AG08396 (cell line): Measurements from ENCODE around the gene CALD1.

ENCODE experiments used
- DNase-seq: peaks from one replicate; pipeline ENCODE4 v3.0.0; 2012; ENCODE audit warnings: low spot score, mixed read lengths

CALD1 gene

GRCh38 chr7:134859783-134860182 lies 80.3 kb downstream of the CALD1 start:
- DNase-seq, result no peak

- DNase-seq, result no peak
These were observed 85.8 kb downstream of the CALD1 start for GRCh38 chr7:134865001-134865845.

GRCh38 chr7:134866617-134867016 lies 87.2 kb downstream of the CALD1 start:
- no peak for DNase-seq

GRCh38 chr7:134870156-134870555 lies 90.7 kb downstream of the CALD1 start:
- no peak for DNase-seq

GRCh38 chr7:134870781-134871180 lies 91.3 kb downstream of the CALD1 start:
- DNase-seq, result no peak

- DNase-seq, result no peak
These were observed 93.8 kb downstream of the CALD1 start for GRCh38 chr7:134873253-134873652.

GRCh38 chr7:134874407-134874806 lies 95.0 kb downstream of the CALD1 start:
- no peak for DNase-seq

- no peak for DNase-seq
These were observed 96.4 kb downstream of the CALD1 start for GRCh38 chr7:134875867-134876266.

- DNase-seq, result no peak
These were observed 99.4 kb downstream of the CALD1 start for GRCh38 chr7:134878746-134879357.

GRCh38 chr7:134879815-134880475 lies 100.5 kb downstream of the CALD1 start:
- no peak for DNase-seq

- DNase-seq, result no peak
These were observed 103.0 kb downstream of the CALD1 start for GRCh38 chr7:134882481-134882880.

- peak; percentile 70 for DNase-seq
These were observed 106.5 kb downstream of the CALD1 start for GRCh38 chr7:134885967-134886352.

GRCh38 chr7:134886353-134887057 lies 107.1 kb downstream of the CALD1 start:
- DNase-seq, result peak; percentile 45

GRCh38 chr7:134887523-134887922 lies 108.1 kb downstream of the CALD1 start:
- no peak for DNase-seq

- no peak for DNase-seq
These were observed 108.8 kb downstream of the CALD1 start for GRCh38 chr7:134888141-134888740.

- DNase-seq, result peak; percentile 14
These were observed 111.1 kb downstream of the CALD1 start for GRCh38 chr7:134890246-134891240.

- DNase-seq, result peak; percentile 72
These were observed 111.8 kb downstream of the CALD1 start for GRCh38 chr7:134891262-134891695.

GRCh38 chr7:134891696-134892678 lies 112.6 kb downstream of the CALD1 start:
- DNase-seq, result peak; percentile 11

- DNase-seq, result no peak
These were observed 113.5 kb downstream of the CALD1 start for GRCh38 chr7:134892963-134893362.
